ENCODE data around the gene DENND4C. TPM values are rescaled to one million over a fixed set of nuclear protein-coding genes. Genes with fewer than 3 reads are reported as not detected.
A peak's percentile ranks its signal among the peaks of the same experiment; 100 is the strongest.

Gene DENND4C
- total RNA-seq, 2 experiments from 2014 or later = 17.8 to 20.2 TPM

DNA sequence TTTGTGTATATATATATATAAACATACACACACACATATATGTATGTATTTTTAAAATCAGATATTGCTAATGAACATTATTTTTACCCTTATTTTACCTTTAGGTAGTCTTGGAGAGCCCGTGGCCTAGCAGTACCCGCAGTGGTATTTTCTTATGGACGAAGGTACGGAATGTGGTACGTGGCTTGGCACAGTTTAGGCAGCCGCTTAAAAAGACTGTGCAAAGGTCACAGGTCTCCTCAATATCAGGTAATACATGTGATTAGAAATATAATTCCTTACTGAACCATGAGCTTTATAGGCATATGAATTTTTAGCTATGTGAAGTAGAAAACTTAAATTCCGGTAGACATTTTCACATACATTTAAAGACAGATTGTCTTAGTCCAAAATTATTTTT lies 105.7 kb downstream of the DENND4C start:
- Mint-ChIP-seq H3K4me3 (no peak overlapping the region), H3K27me3 (no peaks in the 10 kb centered on the region), H3K9me3 (no peaks in the 10 kb centered on the region), H3K4me1 (ENCODE audit: low read depth) (no peaks in the 10 kb centered on the region), H3K36me3 (peaks cover 20% of the 10 kb centered on the region), H3K27ac (no peak overlapping the region)
- DNase-seq = no peak
- CTCF ChIA-PET = interaction anchor here (0.9 kb wide), 1 partner anchor 129 kb away, joined by 4 read pairs; no protein-coding TSS in a partner anchor
- POLR2A ChIA-PET = no interaction called here
- intact Hi-C loops (cut with micrococcal nuclease) = no loop called here

DNA sequence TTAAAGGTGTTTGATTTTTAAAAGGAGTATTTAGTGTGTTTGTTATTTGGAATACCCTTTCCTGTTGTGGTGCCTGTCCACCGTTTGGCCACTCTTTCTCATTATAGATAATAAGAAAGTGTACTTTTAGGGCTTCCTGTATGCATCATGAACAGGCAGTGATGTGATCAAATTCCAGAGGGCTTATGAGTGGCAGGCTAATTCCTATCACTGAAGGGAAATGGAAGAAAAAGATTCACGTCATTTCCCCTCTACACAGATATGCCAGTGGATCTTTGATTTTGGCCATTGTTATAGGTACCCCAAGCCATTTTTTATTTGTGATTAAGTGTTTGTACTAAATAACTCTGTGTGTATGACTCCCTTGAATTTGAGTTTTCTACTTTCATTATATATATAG lies 112.5 kb downstream of the DENND4C start:
- no peak for DNase-seq
- ChIA-PET CTCF (no interaction called here), POLR2A (no interaction called here)
- H3K27ac Mint-ChIP-seq = no peak overlapping the region
- H3K36me3 Mint-ChIP-seq = peaks cover 16% of the 10 kb centered on the region
- no peak overlapping the region for H3K4me3 Mint-ChIP-seq
- H3K27me3 Mint-ChIP-seq = no peaks in the 10 kb centered on the region
- no peaks in the 10 kb centered on the region for H3K9me3 Mint-ChIP-seq
- intact Hi-C loops (cut with micrococcal nuclease) = no loop called here
- H3K4me1 Mint-ChIP-seq (ENCODE audit: low read depth) = no peaks in the 10 kb centered on the region

DNA sequence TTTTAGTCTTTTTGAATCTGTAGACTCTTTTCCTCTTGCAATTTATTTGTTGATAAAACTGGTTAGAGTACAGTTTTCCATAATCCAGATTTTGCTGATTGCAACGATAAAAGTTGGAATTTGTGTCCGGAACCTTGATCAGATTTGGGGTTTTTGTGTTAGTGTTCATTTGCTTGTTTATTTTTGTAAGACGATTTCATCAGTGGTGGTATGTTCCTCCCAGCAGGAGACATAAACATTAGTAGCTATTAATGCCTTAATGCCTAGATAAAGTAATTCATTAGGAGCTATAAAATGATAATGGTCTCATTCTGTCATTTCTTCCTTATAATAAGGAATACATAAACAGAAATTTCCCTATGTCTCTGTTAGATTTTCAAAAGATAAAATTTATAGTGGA lies 128.2 kb downstream of the DENND4C start:
- Mint-ChIP-seq H3K27ac (no peak overlapping the region), H3K27me3 (no peaks in the 10 kb centered on the region), H3K9me3 (no peaks in the 10 kb centered on the region), H3K36me3 (peaks cover 7% of the 10 kb centered on the region), H3K4me3 (no peak overlapping the region), H3K4me1 (ENCODE audit: low read depth) (no peaks in the 10 kb centered on the region)
- intact Hi-C loops (cut with micrococcal nuclease) = no loop called here
- ChIA-PET CTCF (interaction anchor here (0.7 to 1.0 kb wide), 2 partner anchors 98 to 184 kb away, joined by 3 to 4 read pairs; no protein-coding TSS in a partner anchor), POLR2A (interaction anchor here (1.6 kb wide), 1 partner anchor 21 kb away, joined by 6 read pairs; the partner anchor contains the start of gene RPS6)
- DNase-seq = no peak

DNA sequence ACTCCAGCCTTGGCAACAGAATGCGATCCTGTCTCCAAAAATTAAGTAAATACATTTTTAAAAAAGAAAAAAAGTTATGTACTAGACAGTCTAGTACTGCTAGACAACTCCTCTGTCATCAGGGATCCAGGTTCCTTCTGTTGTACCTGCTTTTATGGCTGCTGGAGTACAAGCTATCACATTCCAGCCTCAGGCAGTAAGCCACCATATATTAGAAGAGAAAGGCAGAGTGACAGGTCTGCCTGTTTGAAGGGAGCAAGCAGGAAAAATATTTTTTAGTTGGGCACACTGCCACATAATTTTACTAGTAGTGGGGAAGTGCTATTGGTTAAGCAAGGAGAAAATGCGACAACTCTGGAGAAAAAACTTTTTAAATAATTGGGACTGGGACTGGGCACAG lies 138.6 kb downstream of the DENND4C start:
- peaks cover 5% of the 10 kb centered on the region for H3K4me1 Mint-ChIP-seq (ENCODE audit: low read depth)
- no peak overlapping the region for H3K27ac Mint-ChIP-seq
- peaks cover 18% of the 10 kb centered on the region for H3K36me3 Mint-ChIP-seq
- intact Hi-C loops (cut with micrococcal nuclease) = no loop called here
- H3K4me3 Mint-ChIP-seq = no peak overlapping the region
- no peaks in the 10 kb centered on the region for H3K27me3 Mint-ChIP-seq
- no peaks in the 10 kb centered on the region for H3K9me3 Mint-ChIP-seq
- ChIA-PET CTCF (interaction anchor here (0.7 kb wide), 1 partner anchor 88 kb away, joined by 3 read pairs; no protein-coding TSS in a partner anchor), POLR2A (interaction anchor here (0.7 kb wide), 1 partner anchor 11 kb away, joined by 3 read pairs; the partner anchor contains the start of gene RPS6)
- no peak for DNase-seq

DNA sequence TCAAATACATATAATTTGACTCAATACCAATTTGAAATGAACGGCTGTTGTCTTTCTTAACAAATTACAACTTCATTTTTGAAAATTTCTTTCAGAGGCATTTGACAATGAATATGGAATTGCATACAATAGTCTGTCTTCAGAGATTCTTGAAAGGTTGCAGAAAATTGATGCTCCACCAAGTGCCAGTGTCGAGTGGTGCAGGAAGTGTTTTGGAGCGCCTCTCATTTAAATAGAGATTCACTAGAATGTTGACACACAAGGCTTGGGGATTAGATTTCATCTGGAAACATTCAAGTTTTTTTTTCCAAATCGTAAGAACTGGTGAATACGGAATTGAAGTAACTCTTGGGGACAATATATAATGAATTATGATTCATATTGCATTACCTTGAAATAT lies 141.4 kb downstream of the DENND4C start:
- Mint-ChIP-seq H3K27ac (no peak overlapping the region), H3K4me3 (no peak overlapping the region), H3K4me1 (ENCODE audit: low read depth) (peaks cover 17% of the 10 kb centered on the region), H3K36me3 (peaks cover 29% of the 10 kb centered on the region), H3K9me3 (no peaks in the 10 kb centered on the region), H3K27me3 (no peaks in the 10 kb centered on the region)
- DNase-seq = no peak
- ChIA-PET POLR2A (interaction anchor here (2.8 kb wide), 1 partner anchor 8 kb away, joined by 14 read pairs; the partner anchor contains the start of gene RPS6), CTCF (interaction anchor here (1.1 kb wide), 1 partner anchor 85 kb away, joined by 3 read pairs; no protein-coding TSS in a partner anchor)
- intact Hi-C loops (cut with micrococcal nuclease) = no loop called here

DNA sequence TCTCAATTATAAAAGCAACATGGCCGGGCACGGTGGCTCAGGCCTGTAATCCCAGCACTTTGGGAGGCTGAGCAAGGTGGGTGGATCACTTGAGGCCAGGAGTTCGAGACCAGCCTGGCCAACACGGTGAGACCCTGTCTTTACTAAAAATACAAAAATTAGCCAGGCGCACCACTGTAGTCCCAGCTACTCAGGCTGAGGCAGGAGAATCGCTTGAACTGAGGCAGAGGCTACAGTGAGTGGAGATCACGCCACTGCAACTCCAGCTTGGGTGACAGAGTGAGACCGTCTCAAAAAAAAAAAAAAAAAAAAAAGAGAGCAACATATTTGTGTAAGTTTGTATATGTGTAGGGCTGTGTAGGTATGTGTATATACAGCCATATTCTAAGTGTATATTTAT lies 142.1 kb downstream of the DENND4C start:
- Mint-ChIP-seq H3K4me3 (no peak overlapping the region), H3K9me3 (no peaks in the 10 kb centered on the region), H3K4me1 (ENCODE audit: low read depth) (peaks cover 24% of the 10 kb centered on the region), H3K36me3 (peaks cover 35% of the 10 kb centered on the region), H3K27me3 (no peaks in the 10 kb centered on the region), H3K27ac (no peak overlapping the region)
- intact Hi-C loops (cut with micrococcal nuclease) = no loop called here
- CTCF ChIA-PET = interaction anchor here (0.6 kb wide), 1 partner anchor 11 kb away, joined by 3 read pairs; no protein-coding TSS in a partner anchor
- no peak for DNase-seq
- POLR2A ChIA-PET = no interaction called here

DNA sequence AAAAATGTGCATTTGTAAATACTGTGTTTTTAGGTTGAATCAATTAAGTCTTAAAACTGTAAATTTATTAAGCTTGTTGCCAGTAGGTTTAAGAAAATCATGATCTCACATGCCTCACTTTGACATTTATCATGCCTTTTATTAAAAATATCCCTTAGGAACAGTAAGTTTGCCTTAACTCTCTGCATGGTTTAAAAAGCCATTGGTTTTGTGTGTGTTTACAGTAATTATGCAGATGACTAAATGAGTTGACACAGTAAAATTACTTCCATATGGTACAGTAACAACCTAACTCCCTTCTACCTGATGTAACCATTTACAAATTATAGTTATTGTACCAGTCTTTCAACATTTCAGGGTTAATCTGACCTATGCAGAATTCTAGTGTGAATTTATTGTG lies 143.0 kb downstream of the DENND4C start:
- Mint-ChIP-seq H3K36me3 (peaks cover 43% of the 10 kb centered on the region), H3K4me3 (no peak overlapping the region), H3K9me3 (no peaks in the 10 kb centered on the region), H3K27ac (peak overlapping the region; percentile 48), H3K4me1 (ENCODE audit: low read depth) (peaks cover 29% of the 10 kb centered on the region), H3K27me3 (no peaks in the 10 kb centered on the region)
- DNase-seq = no peak
- ChIA-PET CTCF (interaction anchor here (1.0 kb wide), 1 partner anchor 91 kb away, joined by 4 read pairs; no protein-coding TSS in a partner anchor), POLR2A (no interaction called here)
- intact Hi-C loops (cut with micrococcal nuclease) = no loop called here

DNA sequence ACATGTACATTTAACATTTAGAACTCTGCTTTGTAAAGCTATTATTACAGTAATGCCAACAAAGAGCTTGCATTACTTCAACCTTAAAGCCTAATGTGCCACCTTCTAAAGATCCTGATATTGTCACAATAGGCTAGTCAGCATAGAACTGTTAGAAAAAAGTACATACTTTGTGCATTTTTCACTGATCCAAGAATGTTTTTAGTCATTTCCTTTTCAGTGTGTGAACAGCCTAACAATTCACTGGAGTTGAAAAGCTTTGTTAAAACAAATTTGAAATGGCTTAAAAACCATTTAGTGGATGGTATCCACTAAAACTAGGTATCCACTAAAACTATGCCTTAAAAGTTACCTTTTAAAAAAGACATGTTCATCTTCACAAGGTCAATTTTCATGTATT lies 145.0 kb downstream of the DENND4C start:
- no peaks in the 10 kb centered on the region for H3K9me3 Mint-ChIP-seq
- no peak for DNase-seq
- POLR2A ChIA-PET = interaction anchor here (1.5 kb wide), 1 partner anchor 145 kb away, joined by 4 read pairs; the partner anchor contains the start of gene DENND4C
- H3K36me3 Mint-ChIP-seq = peaks cover 61% of the 10 kb centered on the region
- peaks cover 3% of the 10 kb centered on the region for H3K27me3 Mint-ChIP-seq
- no peak overlapping the region for H3K4me3 Mint-ChIP-seq
- intact Hi-C loops (cut with micrococcal nuclease) = no loop called here
- CTCF ChIA-PET = interaction anchor here (0.8 to 1.7 kb wide), 3 partner anchors 82 to 327 kb away, joined by 3 to 5 read pairs (median 4); partner anchors contain the start of gene RRAGA
- H3K4me1 Mint-ChIP-seq (ENCODE audit: low read depth) = peaks cover 37% of the 10 kb centered on the region
- H3K27ac Mint-ChIP-seq = peak overlapping the region; percentile 58

DNA sequence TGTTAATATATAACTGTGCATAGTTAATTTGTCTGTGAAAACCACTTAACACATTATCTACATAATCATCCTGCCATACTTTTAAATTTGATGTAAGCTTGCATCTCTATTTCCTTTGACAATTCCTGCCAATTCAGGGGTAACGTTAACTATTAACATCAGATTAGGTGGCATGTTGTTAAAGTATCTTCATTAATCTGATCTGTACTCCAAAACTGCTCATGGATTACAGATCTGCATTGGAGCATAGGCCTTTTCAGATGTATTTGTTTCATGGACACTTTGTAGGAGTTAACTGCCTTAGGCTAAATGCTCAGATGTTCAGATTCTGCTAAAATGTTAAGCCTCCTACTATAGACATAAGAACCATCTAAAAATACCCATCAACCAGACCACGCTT lies 146.4 kb downstream of the DENND4C start:
- intact Hi-C loops (cut with micrococcal nuclease) = no loop called here
- DNase-seq = no peak
- Mint-ChIP-seq H3K4me3 (peak overlapping the region; percentile 100), H3K9me3 (no peaks in the 10 kb centered on the region), H3K36me3 (peaks cover 63% of the 10 kb centered on the region), H3K4me1 (ENCODE audit: low read depth) (peaks cover 49% of the 10 kb centered on the region), H3K27ac (peak overlapping the region; percentile 76), H3K27me3 (peaks cover 3% of the 10 kb centered on the region)
- POLR2A ChIA-PET = interaction anchor here (1.9 kb wide), 1 partner anchor 145 kb away, joined by 7 read pairs; no protein-coding TSS in a partner anchor
- CTCF ChIA-PET = interaction anchor here (1.5 to 1.7 kb wide), 2 partner anchors 81 to 88 kb away, joined by 3 to 8 read pairs; no protein-coding TSS in a partner anchor

DNA sequence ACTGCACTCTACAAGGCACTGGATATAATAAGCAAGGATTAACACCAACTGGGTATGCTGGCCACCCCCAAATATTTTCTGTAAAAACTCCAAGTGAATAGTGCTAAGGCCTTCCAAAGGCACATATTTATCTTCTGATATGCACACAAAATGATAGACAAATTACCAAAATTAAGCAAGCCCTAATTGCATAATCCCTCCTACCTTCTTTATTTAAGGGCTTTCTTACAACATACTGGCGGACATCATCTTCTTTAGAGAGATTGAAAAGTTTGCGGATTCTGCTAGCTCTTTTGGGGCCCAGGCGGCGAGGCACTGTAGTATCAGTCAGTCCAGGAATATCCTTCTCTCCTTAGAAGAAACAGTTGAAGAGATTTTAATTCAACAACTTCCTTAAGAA lies 147.7 kb downstream of the DENND4C start:
- ChIA-PET CTCF (interaction anchor here (0.8 kb wide), 1 partner anchor 87 kb away, joined by 3 read pairs; no protein-coding TSS in a partner anchor), POLR2A (interaction anchor here (1.8 to 1.9 kb wide), 2 partner anchors 79 to 146 kb away, joined by 4 to 7 read pairs; no protein-coding TSS in a partner anchor)
- peaks cover 53% of the 10 kb centered on the region for H3K4me1 Mint-ChIP-seq (ENCODE audit: low read depth)
- H3K36me3 Mint-ChIP-seq = peaks cover 62% of the 10 kb centered on the region
- intact Hi-C loops (cut with micrococcal nuclease) = no loop called here
- peak overlapping the region; percentile 100 for H3K27ac Mint-ChIP-seq
- H3K27me3 Mint-ChIP-seq = peaks cover 3% of the 10 kb centered on the region
- no peak for DNase-seq
- no peaks in the 10 kb centered on the region for H3K9me3 Mint-ChIP-seq
- peak overlapping the region; percentile 100 for H3K4me3 Mint-ChIP-seq

DNA sequence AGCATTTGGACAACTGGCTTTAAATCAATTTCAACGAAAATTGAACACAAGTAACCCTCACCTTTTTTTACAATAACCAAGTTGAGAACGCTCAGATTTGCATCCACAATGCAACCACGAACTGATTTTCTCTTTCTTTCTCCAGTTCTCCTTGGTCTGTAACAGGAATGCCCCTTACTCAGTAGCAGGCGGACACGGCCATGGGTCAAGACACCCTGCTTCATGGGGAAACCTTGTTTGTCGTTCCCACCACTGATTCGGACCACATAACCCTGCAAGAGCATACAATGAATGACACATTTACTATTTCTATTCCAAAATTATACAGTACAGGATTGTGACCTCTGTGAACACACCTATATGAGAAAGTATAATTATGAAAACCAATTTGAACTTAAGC lies 148.2 kb downstream of the DENND4C start:
- Mint-ChIP-seq H3K4me3 (peak overlapping the region; percentile 100), H3K27ac (peak overlapping the region; percentile 100), H3K4me1 (ENCODE audit: low read depth) (peaks cover 51% of the 10 kb centered on the region), H3K27me3 (peaks cover 3% of the 10 kb centered on the region), H3K9me3 (no peaks in the 10 kb centered on the region), H3K36me3 (peaks cover 57% of the 10 kb centered on the region)
- no peak for DNase-seq
- intact Hi-C loops (cut with micrococcal nuclease) = no loop called here
- POLR2A ChIA-PET = interaction anchor here (1.8 to 2.3 kb wide), 6 partner anchors 8 to 330 kb away, joined by 4 to 21 read pairs (median 11); partner anchors contain the start of genes ACER2, DENND4C and RRAGA
- CTCF ChIA-PET = interaction anchor here (0.8 to 2.0 kb wide), 2 partner anchors 86 to 330 kb away, joined by 3 to 9 read pairs; partner anchors contain the start of gene RRAGA

DNA sequence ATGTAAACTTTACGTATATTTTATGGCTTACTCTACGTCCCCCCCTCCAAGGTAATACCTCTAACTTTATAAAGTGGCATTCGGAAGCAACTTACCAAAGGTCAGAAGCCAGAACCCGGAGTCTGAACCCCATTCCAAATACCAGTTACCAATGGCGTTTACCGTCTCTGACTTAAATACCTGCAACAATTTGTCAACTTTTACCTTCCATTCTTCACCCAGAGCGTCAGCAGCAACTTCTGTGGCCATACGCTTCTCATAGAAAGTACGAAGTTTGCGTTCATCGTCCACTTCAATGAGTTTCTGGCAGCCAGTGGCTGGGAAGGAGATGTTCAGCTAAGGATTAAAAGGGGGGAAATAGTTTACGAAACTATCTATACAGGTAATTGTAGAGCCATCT lies 148.8 kb downstream of the DENND4C start:
- peaks cover 3% of the 10 kb centered on the region for H3K27me3 Mint-ChIP-seq
- peaks cover 50% of the 10 kb centered on the region for H3K4me1 Mint-ChIP-seq (ENCODE audit: low read depth)
- intact Hi-C loops (cut with micrococcal nuclease) = no loop called here
- no peak for DNase-seq
- H3K4me3 Mint-ChIP-seq = peak overlapping the region; percentile 100
- H3K36me3 Mint-ChIP-seq = peaks cover 51% of the 10 kb centered on the region
- POLR2A ChIA-PET = interaction anchor here (1.1 to 2.3 kb wide), 8 partner anchors 9 to 330 kb away, joined by 4 to 21 read pairs (median 7); partner anchors contain the start of genes ACER2, DENND4C and RRAGA
- CTCF ChIA-PET = interaction anchor here (0.7 to 2.0 kb wide), 2 partner anchors 85 to 330 kb away, joined by 3 to 9 read pairs; partner anchors contain the start of gene RRAGA
- H3K9me3 Mint-ChIP-seq = no peaks in the 10 kb centered on the region
- peak overlapping the region; percentile 100 for H3K27ac Mint-ChIP-seq
